GM18867 (cell line): ENCODE measurements around the gene ZNF613.
"Not testable (repeated sequence)": the region's sequence is repeated elsewhere in the genome, so short reads cannot be mapped to it uniquely, and the experiment has no call there.

ENCODE experiments used
- ATAC-seq: cut with Tn5 transposase; IDR thresholded peaks from one replicate; pipeline ENCODE4 v1.9.1; 2021; ENCODE audit warnings: mild to moderate bottlenecking, moderate library complexity; ENCODE audit not compliant: unreplicated experiment

Gene ZNF613

GRCh38 chr19:51926784-51927741, at the start of gene ZNF613:
TSS of gene ZNF613 (plus strand) at chr19:51927472. CDS start at chr19:51936221, 8,749 bp downstream.
- ATAC-seq = peak; percentile 88

GRCh38 chr19:51882518-51882917, 44.8 kb upstream of the ZNF613 start:
- no peak for ATAC-seq

DNA sequence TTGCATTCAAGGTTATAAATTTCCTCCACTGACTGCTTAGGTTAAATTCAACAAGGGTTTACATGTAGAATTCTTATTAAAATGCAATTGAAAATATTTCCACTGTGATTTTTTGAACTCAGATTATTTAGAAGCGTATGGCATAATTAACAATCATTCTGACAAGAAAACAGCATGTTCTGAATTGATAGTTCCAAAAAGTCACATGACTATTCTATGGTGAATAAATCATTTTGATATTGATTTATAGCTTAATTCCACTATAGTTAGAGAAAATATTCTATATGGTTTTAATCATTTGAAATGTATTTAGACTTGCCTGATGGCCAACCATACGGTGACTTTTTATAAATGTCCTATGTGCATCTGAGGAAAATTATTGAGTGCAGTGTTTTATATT, 42.6 kb upstream of the ZNF613 start:
- ATAC-seq = no peak

GRCh38 chr19:51887522-51888498, 39.5 kb upstream of the ZNF613 start, which contains the start of gene ZNF577:
TSS of gene ZNF577 (minus strand) at chr19:51887951. CDS start at chr19:51880382, 7,569 bp downstream.
- no peak for ATAC-seq

DNA sequence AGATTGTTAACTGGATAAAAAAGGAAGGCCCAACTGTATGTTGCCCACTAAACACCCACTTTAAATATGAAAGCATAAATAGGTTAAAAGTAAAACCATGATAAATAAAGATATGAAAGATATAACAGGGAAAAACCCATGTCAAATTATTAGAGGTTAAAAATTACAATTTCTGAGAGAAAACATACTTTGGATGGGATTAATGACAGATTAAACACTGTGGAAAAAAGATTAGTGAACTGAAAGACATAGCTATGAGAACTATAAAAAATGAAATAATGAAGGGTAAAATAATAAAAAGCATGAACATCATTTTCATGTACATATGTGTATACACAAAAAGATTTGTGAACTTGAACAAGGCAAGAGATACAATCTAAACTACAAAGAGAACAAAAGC, 37.3 kb upstream of the ZNF613 start:
- no peak for ATAC-seq

DNA sequence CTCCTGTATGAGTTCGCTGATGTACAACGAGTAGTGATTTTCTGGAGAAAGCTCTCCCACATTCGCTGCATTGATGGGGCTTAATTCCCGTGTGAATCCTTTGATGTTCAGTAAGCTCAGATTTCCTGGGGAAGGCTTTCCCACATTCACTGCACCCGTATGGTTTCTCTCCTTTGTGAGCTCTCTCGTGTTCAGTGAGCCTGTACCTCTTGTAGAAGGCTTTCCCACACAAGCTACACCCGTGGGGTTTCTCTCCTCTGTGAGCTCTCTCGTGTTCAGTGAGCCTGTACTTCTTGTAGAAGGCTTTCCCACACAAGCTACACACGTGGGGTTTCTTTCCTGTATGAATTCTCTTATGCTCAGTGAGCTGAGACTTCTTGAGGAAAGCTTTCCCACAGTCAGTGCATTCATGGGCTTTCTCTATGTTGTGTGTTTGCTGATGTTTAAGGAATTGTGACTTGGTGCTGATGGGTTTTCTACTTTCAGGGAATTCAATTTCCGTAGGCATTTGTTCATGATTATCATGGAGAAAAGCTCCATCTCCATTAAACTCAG, 36.0 kb upstream of the ZNF613 start:
- ATAC-seq = no peak

DNA sequence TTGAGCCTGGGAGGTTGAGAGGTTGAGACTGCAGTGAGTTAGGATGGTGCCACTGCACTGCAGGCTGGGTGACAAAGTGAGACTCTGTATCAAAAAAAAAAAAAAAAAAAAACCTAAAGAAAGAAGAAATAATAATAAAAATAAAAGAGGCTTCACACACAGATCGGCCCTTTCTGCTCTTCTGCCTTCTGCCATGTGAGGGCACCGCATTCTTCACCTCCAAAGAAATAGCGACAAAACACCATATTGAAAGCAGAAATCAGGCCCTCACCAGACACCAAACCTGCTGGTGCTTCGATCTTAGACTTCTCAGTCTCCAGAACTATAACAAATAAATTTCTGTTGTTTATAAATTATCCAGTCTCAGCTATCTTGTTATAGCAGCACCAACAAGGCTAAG, 25.4 kb upstream of the ZNF613 start:
- ATAC-seq = no peak

DNA sequence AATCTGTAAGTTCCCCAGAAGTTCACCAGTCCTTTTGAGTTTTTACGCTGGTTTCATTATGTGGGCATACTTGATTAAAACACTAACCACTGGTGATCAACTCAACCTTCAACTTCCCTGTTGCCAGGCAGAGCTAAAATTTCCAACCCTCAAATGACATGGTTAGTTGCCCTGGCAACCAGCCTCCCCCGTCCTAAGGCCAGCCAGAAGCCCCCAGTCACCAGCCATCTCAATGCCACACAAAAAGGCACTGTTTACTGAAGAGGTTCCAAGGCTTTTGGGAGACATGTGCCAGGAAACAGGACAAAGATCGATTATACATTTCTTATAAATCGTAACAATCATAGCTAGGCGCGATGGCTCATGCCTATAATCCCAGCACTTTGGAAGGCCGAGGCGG, 24.1 kb upstream of the ZNF613 start:
- ATAC-seq = no peak

- peak; percentile 89 for ATAC-seq
These were observed 22.7 kb upstream of the ZNF613 start, which contains the start of gene ZNF649 for GRCh38 chr19:51904331-51905165. TSS of gene ZNF649 (minus strand) at chr19:51905017. CDS start at chr19:51900107, 4,910 bp downstream.

DNA sequence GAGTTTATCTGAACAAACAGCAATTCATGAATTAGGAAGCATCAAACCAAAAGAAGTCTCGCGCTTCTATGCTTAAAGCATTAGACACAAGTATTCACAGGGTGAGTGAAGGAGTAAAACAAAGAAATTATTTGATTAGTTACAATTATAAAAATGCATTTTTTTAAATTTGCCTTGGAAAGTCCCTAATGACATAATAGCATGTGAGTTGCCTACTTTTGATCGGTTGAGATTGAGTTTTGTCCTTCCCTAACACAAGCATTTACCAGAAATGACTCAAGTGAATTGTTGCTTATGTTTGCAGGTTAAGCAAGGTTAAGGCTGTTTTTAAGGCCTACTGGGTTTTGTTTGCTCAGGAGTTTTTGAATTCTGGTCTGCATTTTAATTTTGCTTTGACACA, 22.1 kb upstream of the ZNF613 start:
- no peak for ATAC-seq

DNA sequence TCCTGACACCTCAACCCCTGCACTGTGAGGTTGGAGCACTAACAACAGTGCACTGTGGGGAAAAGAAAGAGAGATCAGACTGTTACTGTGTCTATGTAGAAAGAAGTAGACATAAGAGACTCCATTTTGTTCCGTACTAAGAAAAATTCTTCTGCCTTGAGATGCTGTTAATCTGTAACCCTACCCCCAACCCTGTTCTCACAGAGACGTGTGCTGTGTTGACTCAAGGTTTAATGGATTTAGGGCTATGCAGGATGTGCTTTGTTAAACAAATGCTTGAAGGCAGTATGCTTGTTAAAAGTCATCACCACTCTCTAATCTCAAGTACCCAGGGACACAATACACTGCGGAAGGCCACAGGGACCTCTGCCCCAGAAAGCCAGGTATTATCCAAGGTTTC, 21.6 kb upstream of the ZNF613 start:
- ATAC-seq = not testable (repeated sequence)

- not testable (repeated sequence) for ATAC-seq
These were observed 21.2 kb upstream of the ZNF613 start for GRCh38 chr19:51906108-51906507.

- not testable (repeated sequence) for ATAC-seq
These were observed 19.3 kb upstream of the ZNF613 start for GRCh38 chr19:51907981-51908380.

DNA sequence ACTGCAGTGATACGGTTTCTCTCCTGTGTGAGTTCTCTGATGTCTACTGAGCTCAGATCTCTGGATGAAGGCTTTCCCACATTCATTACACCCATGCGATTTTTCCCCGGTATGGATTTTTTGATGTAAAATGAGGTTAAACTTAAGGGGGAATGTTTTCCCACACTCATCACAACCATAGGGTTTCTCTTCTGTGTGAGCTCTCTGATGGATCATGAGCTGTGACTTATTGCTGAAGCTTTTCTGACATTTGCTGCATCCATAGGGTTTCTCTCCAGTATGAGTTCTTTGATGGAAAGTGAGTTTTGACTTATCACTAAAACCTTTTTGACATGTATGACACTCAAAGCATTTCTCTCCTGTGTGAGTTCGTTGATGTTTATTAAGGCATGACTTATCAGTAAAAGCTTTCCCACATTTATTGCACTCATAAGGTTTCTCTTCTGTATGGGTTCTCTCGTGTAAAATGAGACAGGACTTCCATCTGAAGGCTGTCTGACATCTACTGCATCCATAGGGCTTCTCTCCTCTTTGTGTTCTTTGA, 11.9 kb upstream of the ZNF613 start:
- no peak for ATAC-seq

DNA sequence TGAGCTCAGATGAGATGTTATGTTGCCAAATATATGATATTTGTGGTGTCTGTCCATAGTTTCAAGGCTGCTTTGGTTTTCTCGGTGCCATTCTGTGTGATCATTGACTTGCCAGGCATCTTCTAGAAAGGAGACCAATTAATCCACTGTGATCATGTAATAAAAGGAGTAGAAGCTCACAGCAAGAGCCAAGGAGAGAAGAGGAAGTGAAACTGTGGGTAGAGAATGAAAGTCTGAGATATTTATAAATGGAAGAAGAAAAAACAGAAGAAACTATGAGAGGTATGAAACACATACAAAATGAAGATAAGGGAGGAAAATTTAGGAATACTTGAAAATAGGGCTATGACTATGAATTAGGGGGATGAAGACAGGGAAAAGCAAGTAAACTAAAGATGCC, 11.1 kb upstream of the ZNF613 start:
- ATAC-seq = no peak

DNA sequence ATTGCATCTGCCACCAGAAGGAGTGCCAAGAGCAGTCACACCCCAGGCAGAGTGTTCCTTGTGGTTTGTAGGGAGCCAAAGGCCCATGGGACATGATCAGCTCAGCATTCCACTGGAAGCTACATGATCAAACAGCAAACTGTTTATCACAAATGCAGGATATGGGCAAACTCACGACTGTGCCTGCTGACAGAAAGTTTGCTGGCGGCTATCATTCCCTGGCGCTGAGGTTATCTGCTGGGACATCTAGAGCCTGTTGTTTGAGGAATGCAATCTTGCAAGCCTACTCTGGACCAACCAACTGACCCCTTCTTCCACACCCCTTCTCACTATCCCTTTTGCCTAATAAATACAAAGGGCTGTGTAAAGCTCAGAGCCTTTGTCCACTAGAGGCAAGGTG, 7.7 kb upstream of the ZNF613 start:
- ATAC-seq = no peak

GRCh38 chr19:51921949-51922348, 5.3 kb upstream of the ZNF613 start:
- ATAC-seq = no peak

DNA sequence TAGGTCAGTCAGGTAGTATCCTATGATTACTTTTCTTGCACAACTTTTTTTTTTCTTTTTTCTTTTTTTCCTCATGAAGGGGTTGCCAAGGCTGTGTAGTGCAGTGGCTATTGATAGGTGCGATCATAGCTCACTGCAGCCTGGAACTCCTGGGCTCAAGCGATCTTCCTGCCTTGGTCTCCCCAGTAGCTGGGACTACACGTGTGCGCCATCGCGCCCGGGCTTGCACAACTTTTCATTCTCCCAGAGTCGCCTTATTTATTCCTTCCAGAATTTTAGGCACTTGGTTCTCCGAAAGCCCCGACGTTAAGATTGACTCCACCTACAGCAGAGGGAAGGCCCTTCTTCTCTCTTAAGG, 867 bp upstream of the ZNF613 start:
- ATAC-seq = no peak

DNA sequence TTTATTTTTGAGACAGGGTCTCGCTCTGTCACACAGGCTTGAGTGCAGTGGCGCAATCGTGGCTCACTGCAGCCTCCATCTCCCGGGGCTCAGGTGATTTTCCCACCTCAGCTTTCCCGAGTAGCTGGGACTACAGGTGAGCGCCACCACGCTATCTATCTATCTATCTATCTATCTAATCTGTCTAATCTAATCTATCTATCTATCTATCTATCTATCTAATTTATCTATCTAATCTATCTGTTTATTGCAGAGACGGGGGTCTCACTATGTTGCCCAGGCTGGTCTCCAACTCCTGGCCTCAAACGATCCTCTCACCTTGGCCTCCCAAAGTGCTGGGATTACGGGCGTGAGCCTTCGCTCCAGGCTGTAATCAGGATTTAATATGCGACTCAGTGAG, 587 bp downstream of the ZNF613 start:
- no peak for ATAC-seq

GRCh38 chr19:51931921-51932320, 4.6 kb downstream of the ZNF613 start:
- ATAC-seq = no peak
